K562 (cell line): Measurements from ENCODE around the gene CAPN5. TPM values are rescaled to one million over a fixed set of nuclear protein-coding genes. Genes with fewer than 3 reads are reported as not detected.

ENCODE experiments used
- ATAC-seq: fragments of 200-7000 bp; cut with Tn5 transposase; 3 replicates; pipeline ENCODE4 v1.9.1; 2020; ENCODE audit warnings: moderate library complexity
- BruUV-seq: library from RNA; stranded (reverse); fragments of 400-500 nt; replicated peaks from 2 replicates; lab custom pipeline; 2021; lab: Mats Ljungman, UMichigan
- CTCF ChIA-PET: fragments of 300-600 bp; formaldehyde crosslinking; extraction: SDS; loops from one replicate; lab custom pipeline; 2021; ENCODE audit warnings: low intra/inter-chr PET ratio; lab: Yijun Ruan, JAX
- POLR2A ChIA-PET: fragments of 300-600, 350-650 bp; sonication (Branson Sonifier 250); formaldehyde crosslinking; extraction: SDS; loops from one replicate; lab custom pipeline; 2021; ENCODE audit warnings: antibody characterized with exemption, inconsistent platforms; lab: Yijun Ruan, JAX
- DNase-seq, 4 experiments: peaks; one replicate each; pipeline versions ENCODE4 v3.0.0 to v3.0.0-alpha.2; 2011 to 2018; ENCODE audit warnings: low spot score in 3 of 4, mixed read lengths in 3 of 4; ENCODE audit errors: extremely low read depth in 1 of 4
- FAIRE-seq: peaks from 2 replicates; lab custom pipeline; 2011; peaks lifted over from hg19 to GRCh38; lab: Jason Lieb, UNC
- H2AFZ ChIP-seq: 2 replicates; pipeline ENCODE4 v1.6.0; 2011; ENCODE audit warnings: low read depth, low read length, control low read depth, inconsistent platforms
- H3K27ac ChIP-seq: fragments of 200-600 bp; 3 replicates; pipeline ENCODE4 v1.8.0; 2011; ENCODE audit warnings: low read depth, mild to moderate bottlenecking, control low read depth, inconsistent platforms, low read length, moderate library complexity, mixed read lengths; ENCODE audit errors: extremely low read depth
- H3K27me3 ChIP-seq, 2 experiments: fragments of 300-600 bp in 1 of 2; 2 replicates in 1 of 2; 3 replicates in 1 of 2; pipeline versions ENCODE4 v1.6.0 to v1.8.0; 2011; ENCODE audit warnings: inconsistent platforms in 2 of 2, low read length in 2 of 2, mild to moderate bottlenecking in 1 of 2, mixed read lengths in 1 of 2, moderate library complexity in 1 of 2; ENCODE audit not compliant: control insufficient read depth in 2 of 2, insufficient read depth in 2 of 2
- H3K36me3 ChIP-seq: fragments of 300-600 bp; 3 replicates; pipeline ENCODE4 v1.8.0; 2011; ENCODE audit warnings: mild to moderate bottlenecking, low read length, inconsistent platforms; ENCODE audit not compliant: control insufficient read depth, insufficient read depth
- H3K4me1 ChIP-seq, 2 experiments: fragments of 200-600 bp in 1 of 2; replicated peaks in 1 of 2; 2 replicates in 1 of 2; 3 replicates in 1 of 2; pipeline versions ENCODE4 v1.5.1 to v1.8.0; 2011; ENCODE audit warnings: inconsistent platforms in 2 of 2, low read length in 2 of 2, mild to moderate bottlenecking in 1 of 2, mixed read lengths in 1 of 2, moderate library complexity in 1 of 2; ENCODE audit not compliant: control insufficient read depth in 2 of 2, insufficient read depth in 2 of 2
- H3K4me2 ChIP-seq: 2 replicates; pipeline ENCODE4 v1.6.1; 2011; ENCODE audit warnings: low read length, control low read depth, inconsistent platforms, mixed read lengths; ENCODE audit not compliant: insufficient read depth
- H3K4me3 ChIP-seq: fragments of 200-600 bp; sonication (generic), shearing (Covaris generic); 2 replicates; pipeline ENCODE4 v1.5.1; 2016; ENCODE audit warnings: control low read depth, inconsistent platforms
- H3K79me2 ChIP-seq: fragments of 200-600 bp; 3 replicates; pipeline ENCODE4 v1.8.0; 2011; ENCODE audit warnings: low read length, inconsistent platforms; ENCODE audit not compliant: control insufficient read depth, insufficient read depth
- H3K9ac ChIP-seq, 2 experiments: 2 replicates each; pipeline versions ENCODE4 v1.6.0 to v1.6.1; 2011; ENCODE audit warnings: low read depth in 2 of 2, low read length in 2 of 2, control low read depth in 1 of 2, inconsistent platforms in 1 of 2, mild to moderate bottlenecking in 1 of 2, mixed read lengths in 1 of 2; ENCODE audit not compliant: insufficient read depth in 1 of 2
- H3K9me1 ChIP-seq: one replicate; pipeline ENCODE4 v1.6.0; 2011; ENCODE audit warnings: inconsistent platforms, mild to moderate bottlenecking, low read length, moderate library complexity; ENCODE audit not compliant: control insufficient read depth, insufficient read depth
- H3K9me3 ChIP-seq: replicated peaks from 2 replicates; pipeline ENCODE4 v1.5.1; 2011; ENCODE audit warnings: low read depth, low read length, inconsistent platforms; ENCODE audit not compliant: control insufficient read depth, insufficient read depth
- H4K20me1 ChIP-seq: replicated peaks from 2 replicates; pipeline ENCODE4 v1.6.1; 2011; ENCODE audit warnings: low read length, inconsistent platforms, mixed read lengths; ENCODE audit not compliant: control insufficient read depth, insufficient read depth
- EP400 ChIP-seq: fragments of 450-650 bp; IDR thresholded peaks from 2 replicates; pipeline ENCODE4 v1.6.1; 2017; ENCODE audit warnings: antibody characterized with exemption, mild to moderate bottlenecking, moderate library complexity
- GTF2E2 ChIP-seq: fragments of 200-800 bp; sonication (Bioruptor generic); IDR thresholded peaks from 2 replicates; pipeline ENCODE4 v1.6.1; 2016; ENCODE audit warnings: missing genetic modification characterization, missing compliant biosample characterization
- NFE2 ChIP-seq: IDR thresholded peaks from 2 replicates; pipeline ENCODE4 v1.6.1; 2014; ENCODE audit warnings: antibody characterized with exemption, low read depth
- RBM22 ChIP-seq: fragments of 200-400 bp; formaldehyde crosslinking; IDR thresholded peaks from 2 replicates; pipeline ENCODE4 v1.6.1; 2018; ENCODE audit warnings: low read length, low read depth; ENCODE audit not compliant: poor library complexity, severe bottlenecking
- SAFB2 ChIP-seq: fragments of 200-400 bp; formaldehyde crosslinking; IDR thresholded peaks from 2 replicates; pipeline ENCODE4 v1.6.1; 2018; ENCODE audit warnings: borderline replicate concordance, low read length, low read depth, moderate library complexity; ENCODE audit not compliant: severe bottlenecking
- SMC3 ChIP-seq: conservative IDR thresholded peaks from 2 replicates; pipeline ENCODE4 v1.6.1; 2011; ENCODE audit warnings: low read depth, low read length, improper control_type of control experiment; ENCODE audit not compliant: insufficient read depth
- TOE1 ChIP-seq, 2 experiments: fragments of 450-650 bp in 1 of 2; sonication (generic) in 1 of 2; formaldehyde crosslinking in 1 of 2; IDR thresholded peaks; 2 replicates each; pipeline versions ENCODE4 v1.7.1 to v1.8.0; 2016 to 2022; ENCODE audit warnings: borderline replicate concordance in 2 of 2, mild to moderate bottlenecking in 2 of 2, antibody characterized with exemption in 1 of 2, inconsistent platforms in 1 of 2, low read depth in 1 of 2, missing genetic modification reagents in 1 of 2, moderate library complexity in 1 of 2
- XRCC3 ChIP-seq: fragments of 450-650 bp; IDR thresholded peaks from 2 replicates; pipeline ENCODE4 v1.6.1; 2017; ENCODE audit warnings: mild to moderate bottlenecking, moderate library complexity
- ZHX1 ChIP-seq: fragments of 150-350 bp; conservative IDR thresholded peaks from 2 replicates; pipeline ENCODE4 v1.6.1; 2014; ENCODE audit warnings: low read length
- ZNF696 ChIP-seq: fragments of 250-450 bp; sonication (Bioruptor Pico); conservative IDR thresholded peaks from 2 replicates; pipeline ENCODE4 v1.4.0; 2020; ENCODE audit warnings: mild to moderate bottlenecking, moderate library complexity
- WGBS: fragments of 100-300 bp; shearing (Covaris generic); methylation state at CpG from one replicate; pipeline ENCODE4 v1.1.6; 2016; ENCODE audit warnings: low coverage, mixed read lengths; ENCODE audit not compliant: insufficient coverage; ENCODE audit errors: missing lambda C conversion rate; 5-methylcytosine and 5-hydroxymethylcytosine counted together
- in situ Hi-C: fragments of 300-500 bp; cut with MboI; formaldehyde crosslinking; loops from 4 replicates; pipeline ENCODE4 v1.15.0; 2018; ENCODE audit warnings: inconsistent platforms, mixed read lengths
- intact Hi-C: fragments of 100-400 bp; cut with micrococcal nuclease; formaldehyde crosslinking; loops from 2 replicates; pipeline ENCODE4 v1.14.2; 2022
- polyA plus RNA-seq, 8 experiments: library from polyadenylated mRNA; depleted of rRNA in 4 of 8; stranded (reverse) in 5 of 8; unstranded in 3 of 8; fragments of >200 nt; fragmentation: Nextera tagmentation in 2 of 8; fragmentation: Illumina TruSeq in 1 of 8; extraction: Ambion mirVana in 2 of 8; extraction: Trizol in 1 of 8; gene quantifications; 2 replicates each; pipeline versions ENCODE4 v1.2.1 to v1.2.3, GENCODE V29; 2011 to 2014; ENCODE audit warnings: inconsistent platforms in 1 of 8, missing spikeins in 1 of 8
- total RNA-seq, 7 experiments: library from RNA; depleted of rRNA in 6 of 7; stranded (reverse); fragments of >200 nt in 6 of 7; fragmentation: Illumina TruSeq in 2 of 7; extraction: Trizol in 2 of 7; gene quantifications; 2 replicates each; pipeline versions ENCODE4 v1.2.1 to v1.2.3, GENCODE V29; 2011 to 2021; ENCODE audit warnings: low replicate concordance in 1 of 7

The CAPN5 gene
- total and polyA plus RNA-seq, 9 of the 15 experiments (the other 6 are each of a cell fraction or from before 2014, with no cell fraction given): 0.04 to 0.44 (median 0.14) TPM; not detected in 2

GRCh38 chr11:77096591-77097019 lies 29.8 kb downstream of the CAPN5 start:
- ATAC-seq (no peak), DNase-seq (no peak), FAIRE-seq (no peak)
- intact Hi-C loops (no loop called here), in situ Hi-C loops (no loop called here)
- Histone ChIP-seq H3K4me3 (no peak overlapping the region), H3K9ac (no peak overlapping the region; a peak in 1 of 4 replicates), H3K27ac (no peak overlapping the region), H3K79me2 (no peaks in the 10 kb centered on the region), H3K27me3 (peaks cover 0 to 32% of the 10 kb centered on the region in 2 experiments; a peak in 3 of 5 replicates), H3K4me2 (no peak overlapping the region), H2AFZ (no peak overlapping the region), H3K9me3 (no peaks in the 10 kb centered on the region), H3K4me1 (peaks cover 0 to 13% of the 10 kb centered on the region in 2 experiments; a peak in 2 of 5 replicates), H4K20me1 (peaks cover 14% of the 10 kb centered on the region), H3K9me1 (peaks cover 4% of the 10 kb centered on the region), H3K36me3 (no peaks in the 10 kb centered on the region)
- BruUV-seq: no TSS peak
- TF ChIP-seq EP400 (no peak), ZNF696 (CRISPR knock-in tag) (no peak), TOE1 (IDR thresholded peaks at IDR 0.05; ENCODE audit: borderline replicate concordance) (no peak), TOE1 (CRISPR knock-in tag; IDR thresholded peaks at IDR 0.05; ENCODE audit: borderline replicate concordance, low read depth) (no peak), SMC3 (no peak), RBM22 (no peak), NFE2 (no peak), SAFB2 (no peak), ZHX1 (no peak), XRCC3 (no peak), GTF2E2 (tag) (no peak)
- 28% methylated on average over 8 of the region's 8 CpGs for WGBS
- ChIA-PET CTCF (no interaction called here), POLR2A (interaction anchor here (0.6 kb wide), 1 partner anchor 13 kb away, joined by 3 read pairs; no protein-coding TSS in a partner anchor)
